NCI-H2029 (cell line): ENCODE data around the gene CDC37.

Source experiments
- DNase-seq: peaks from one replicate; lab custom pipeline; 2025; lab: John Stamatoyannopoulos, UW

Gene CDC37

GRCh38 chr19:10352764-10353671 is 50.3 kb downstream of the CDC37 start:
- no peak for DNase-seq

GRCh38 chr19:10346509-10346908 is 56.8 kb downstream of the CDC37 start:
- DNase-seq: no peak

- no peak for DNase-seq
Observed at GRCh38 chr19:10344780-10345179, 58.6 kb downstream of the CDC37 start.

- no peak for DNase-seq
Observed at GRCh38 chr19:10343495-10343894, 59.8 kb downstream of the CDC37 start.
